Measurements from ENCODE around the gene GBA2. TPM values are rescaled to one million over a fixed set of nuclear protein-coding genes. Genes with fewer than 3 reads are reported as not detected.

Gene GBA2
- total and polyA plus RNA-seq, 2 donors (not counting 3 experiments of a cell fraction or from before 2014, with no cell fraction given), result 110 to 158 TPM

DNA sequence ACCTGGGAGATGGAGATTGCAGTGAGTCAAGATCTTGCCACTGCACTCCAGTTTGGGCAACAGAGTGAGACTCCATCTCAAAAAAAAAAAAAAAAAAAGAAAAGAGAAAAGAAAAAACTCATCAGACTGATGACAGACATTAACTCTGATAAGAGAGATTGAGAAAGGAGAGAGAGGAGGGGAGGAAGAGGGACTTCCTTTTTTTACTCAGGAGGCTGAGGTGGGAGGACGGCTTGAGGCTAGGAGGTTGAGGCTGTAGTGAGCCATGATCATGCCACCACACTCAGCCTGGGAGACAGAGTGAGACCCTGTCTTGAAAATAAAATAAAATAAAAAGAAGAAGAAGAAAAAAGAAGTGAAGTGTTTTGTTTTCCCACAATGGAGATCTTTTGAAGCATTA is 14.8 kb upstream of the GBA2 start:
- no peak overlapping the region for H3K4me3 ChIP-seq (replicated peaks in 1 of 3; ENCODE audit: insufficient read depth in 1 of 3, low read depth in 1 of 3, low read length in 3 of 3)
- no TSS peak for BruUV-seq (replicated peaks)
- H3K9me3 ChIP-seq (replicated peaks; ENCODE audit: control insufficient read depth, insufficient read depth, low read length), result no peaks in the 10 kb centered on the region
- ChIA-PET POLR2A (no interaction called here), CTCF (interaction anchor here (0.9 kb wide), 1 partner anchor 27 kb away, joined by 3 read pairs; no protein-coding TSS in a partner anchor)
- H4K20me1 ChIP-seq (replicated peaks; ENCODE audit: control insufficient read depth, extremely low read depth, insufficient read depth, low read length), result no peaks in the 10 kb centered on the region
- H3K4me2 ChIP-seq (ENCODE audit: insufficient read depth, low read length), result no peak overlapping the region
- intact Hi-C loops (cut with micrococcal nuclease), result no loop called here
- H3K4me1 ChIP-seq (ENCODE audit: control insufficient read depth, extremely low read depth, insufficient read depth, low read length), result peaks cover 34% of the 10 kb centered on the region
- H3K27ac ChIP-seq (ENCODE audit: insufficient read depth, low read depth, low read length), result no peak overlapping the region
- no peaks in the 10 kb centered on the region for H3K79me2 ChIP-seq (ENCODE audit: control insufficient read depth, insufficient read depth, low read length)
- H3K9me1 ChIP-seq (replicated peaks; ENCODE audit: control insufficient read depth, extremely low read depth, insufficient read depth, low read length), result no peaks in the 10 kb centered on the region
- no peak for DNase-seq (ENCODE audit: low read depth, low spot score)
- no peaks in the 10 kb centered on the region for H3K36me3 ChIP-seq (ENCODE audit: control insufficient read depth in 2 of 2, extremely low read depth in 1 of 2, insufficient read depth in 2 of 2, low read length in 2 of 2)
- no peak overlapping the region for H3K9ac ChIP-seq (replicated peaks; ENCODE audit: extremely low read depth, insufficient read depth, low read length)
- H2AFZ ChIP-seq (ENCODE audit: low read depth, low read length), result no peak overlapping the region
- TF ChIP-seq MYC (IDR thresholded peaks at IDR 0.05; ENCODE audit: low read depth, low read length) (no peak), FOS (IDR thresholded peaks at IDR 0.05; ENCODE audit: borderline replicate concordance, insufficient read depth, low read length) (no peak), POLR2AphosphoS5 (IDR thresholded peaks at IDR 0.05; ENCODE audit: insufficient read depth, low read depth, low read length) (no peak), GATA2 (IDR thresholded peaks at IDR 0.05; ENCODE audit: insufficient read depth, insufficient read length, low read depth, low read length) (no peak), POLR2A (IDR thresholded peaks at IDR 0.05; ENCODE audit: low read depth, low read length) (no peak), EZH2 (IDR thresholded peaks at IDR 0.05; ENCODE audit: borderline replicate concordance, low read depth, low read length, severe bottlenecking) (no peak), JUN (IDR thresholded peaks at IDR 0.05; ENCODE audit: borderline replicate concordance, insufficient read depth, insufficient read length, low read depth) (no peak)
- TF ChIP-seq, protein P1, sequence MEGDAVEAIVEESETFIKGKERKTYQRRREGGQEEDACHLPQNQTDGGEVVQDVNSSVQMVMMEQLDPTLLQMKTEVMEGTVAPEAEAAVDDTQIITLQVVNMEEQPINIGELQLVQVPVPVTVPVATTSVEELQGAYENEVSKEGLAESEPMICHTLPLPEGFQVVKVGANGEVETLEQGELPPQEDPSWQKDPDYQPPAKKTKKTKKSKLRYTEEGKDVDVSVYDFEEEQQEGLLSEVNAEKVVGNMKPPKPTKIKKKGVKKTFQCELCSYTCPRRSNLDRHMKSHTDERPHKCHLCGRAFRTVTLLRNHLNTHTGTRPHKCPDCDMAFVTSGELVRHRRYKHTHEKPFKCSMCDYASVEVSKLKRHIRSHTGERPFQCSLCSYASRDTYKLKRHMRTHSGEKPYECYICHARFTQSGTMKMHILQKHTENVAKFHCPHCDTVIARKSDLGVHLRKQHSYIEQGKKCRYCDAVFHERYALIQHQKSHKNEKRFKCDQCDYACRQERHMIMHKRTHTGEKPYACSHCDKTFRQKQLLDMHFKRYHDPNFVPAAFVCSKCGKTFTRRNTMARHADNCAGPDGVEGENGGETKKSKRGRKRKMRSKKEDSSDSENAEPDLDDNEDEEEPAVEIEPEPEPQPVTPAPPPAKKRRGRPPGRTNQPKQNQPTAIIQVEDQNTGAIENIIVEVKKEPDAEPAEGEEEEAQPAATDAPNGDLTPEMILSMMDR (IDR thresholded peaks at IDR 0.05; ENCODE audit: extremely low read depth in 1 of 2, insufficient read depth in 1 of 2, low read depth in 1 of 2, low read length in 2 of 2), result no peak
- TF ChIP-seq, protein P2, sequence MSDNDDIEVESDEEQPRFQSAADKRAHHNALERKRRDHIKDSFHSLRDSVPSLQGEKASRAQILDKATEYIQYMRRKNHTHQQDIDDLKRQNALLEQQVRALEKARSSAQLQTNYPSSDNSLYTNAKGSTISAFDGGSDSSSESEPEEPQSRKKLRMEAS (IDR thresholded peaks at IDR 0.05; ENCODE audit: insufficient read depth, insufficient read length), result no peak
- FAIRE-seq, result no peak
- H3K27me3 ChIP-seq (ENCODE audit: control insufficient read depth in 2 of 2, insufficient read depth in 2 of 2, low read length in 2 of 2), result no peaks in the 10 kb centered on the region
- dilution Hi-C loops (cut with MboI; ENCODE audit: extremely low pct_ligation_motif_present, low sequenced_read_pairs), result no loop called here
